CD4-positive, alpha-beta T cell treated with Interleukin-17A for 4 hours (primary cell): ENCODE results near the gene STT3B.

Source experiments
- DNase-seq: peaks from one replicate; pipeline ENCODE4 v3.0.0-alpha.2; 2020; ENCODE audit warnings: mixed read lengths

STT3B gene

GRCh38 chr3:31610700-31611275 is 78.1 kb downstream of the STT3B start:
- no peak for DNase-seq

GRCh38 chr3:31613177-31613576 is 80.5 kb downstream of the STT3B start:
- no peak for DNase-seq

GRCh38 chr3:31613654-31614053 is 80.9 kb downstream of the STT3B start:
- no peak for DNase-seq

- no peak for DNase-seq
Observed at GRCh38 chr3:31614162-31614921, 81.6 kb downstream of the STT3B start.

GRCh38 chr3:31615071-31615875 is 82.5 kb downstream of the STT3B start:
- no peak for DNase-seq

GRCh38 chr3:31616711-31617110 is 84.0 kb downstream of the STT3B start:
- no peak for DNase-seq

DNA sequence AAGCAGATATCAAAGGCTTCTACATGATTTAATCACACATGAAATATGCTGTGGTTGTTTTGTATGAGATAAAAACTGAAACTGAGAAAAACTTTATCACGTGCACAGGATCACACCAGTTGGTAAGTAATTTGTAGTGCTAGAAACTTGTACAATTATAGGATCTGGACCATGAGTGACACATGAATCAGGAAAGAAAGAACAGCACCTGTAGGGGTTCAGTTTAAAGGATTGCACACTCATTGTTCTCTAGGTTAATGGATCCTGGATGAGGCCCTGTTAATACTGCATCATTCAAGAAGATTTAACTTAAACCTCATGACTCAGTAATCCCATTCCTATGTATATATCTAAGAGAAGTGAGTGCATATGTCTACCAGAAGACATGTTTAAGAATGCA is 87.9 kb downstream of the STT3B start:
- DNase-seq = no peak

GRCh38 chr3:31621314-31621713 is 88.6 kb downstream of the STT3B start:
- no peak for DNase-seq

DNA sequence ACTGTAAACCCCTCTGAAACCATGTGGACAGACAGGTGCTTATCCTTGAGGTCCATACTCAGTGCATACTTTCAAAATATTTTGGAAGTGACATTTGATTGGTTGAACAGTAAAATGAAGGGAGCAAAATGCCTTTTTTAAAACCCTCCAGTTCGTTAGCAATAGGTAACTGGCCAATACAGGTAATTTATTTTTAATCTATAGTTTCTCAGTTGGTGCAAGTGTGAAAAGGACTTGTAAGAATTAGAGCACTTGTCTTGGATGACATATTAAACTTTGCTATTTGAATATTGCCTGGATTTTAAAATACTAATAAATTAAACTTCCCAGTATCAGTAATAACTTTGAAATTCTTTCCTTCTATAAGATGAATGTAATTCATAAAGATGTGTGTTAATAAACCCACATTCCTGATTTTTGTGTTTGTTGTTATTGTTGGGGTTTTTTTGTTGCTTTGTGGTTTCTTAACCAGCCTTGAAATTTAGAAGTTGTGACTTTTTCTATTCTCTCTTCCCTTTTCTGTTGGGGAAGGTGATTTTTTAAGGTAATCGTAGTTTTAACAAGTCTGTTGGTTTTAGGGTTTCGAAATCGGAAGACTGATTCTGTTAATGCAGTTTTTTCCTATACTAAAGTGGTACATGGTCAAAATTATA is 90.0 kb downstream of the STT3B start:
- no peak for DNase-seq

GRCh38 chr3:31624083-31624709 is 91.5 kb downstream of the STT3B start:
- no peak for DNase-seq

DNA sequence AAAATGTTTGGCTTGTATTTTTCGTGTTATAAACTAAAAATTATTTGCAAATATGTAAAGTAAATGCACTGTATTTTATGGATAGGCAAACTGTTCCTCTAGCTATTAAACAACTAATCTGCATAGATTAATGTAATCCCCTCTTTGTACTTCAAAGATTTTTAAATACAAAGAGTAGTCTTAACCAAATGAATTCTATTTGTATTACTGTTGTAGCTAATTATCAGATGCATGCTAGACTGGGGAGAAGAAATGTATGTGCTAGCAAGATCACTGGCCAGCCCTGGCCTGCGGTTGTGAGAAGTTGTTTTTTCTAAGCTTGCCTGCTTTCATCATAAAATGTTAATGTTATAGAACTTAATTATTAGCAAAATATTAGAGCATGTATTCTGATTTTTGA is 92.6 kb downstream of the STT3B start:
- DNase-seq = no peak

DNA sequence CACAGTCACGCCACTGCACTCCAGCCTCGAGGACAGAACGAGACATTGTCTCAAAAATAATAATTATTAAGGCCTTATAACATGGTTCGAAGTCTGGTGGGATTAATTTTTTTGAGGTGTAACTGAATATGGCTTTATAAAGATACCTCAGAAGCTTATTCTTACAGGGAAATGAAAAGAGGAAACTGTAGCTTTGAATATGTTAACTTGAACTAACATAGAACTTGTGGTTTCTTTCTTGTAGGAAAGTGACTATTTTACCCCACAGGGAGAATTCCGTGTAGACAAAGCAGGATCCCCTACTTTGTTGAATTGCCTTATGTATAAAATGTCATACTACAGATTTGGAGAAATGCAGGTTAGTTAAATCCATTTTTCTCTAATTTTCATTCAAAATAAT is 96.3 kb downstream of the STT3B start:
- DNase-seq = no peak

- DNase-seq = no peak
Observed at GRCh38 chr3:31634476-31634875, 101.8 kb downstream of the STT3B start.

GRCh38 chr3:31635545-31635944 is 102.8 kb downstream of the STT3B start:
- no peak for DNase-seq

- DNase-seq = no peak
Observed at GRCh38 chr3:31636049-31636448, 103.3 kb downstream of the STT3B start.

DNA sequence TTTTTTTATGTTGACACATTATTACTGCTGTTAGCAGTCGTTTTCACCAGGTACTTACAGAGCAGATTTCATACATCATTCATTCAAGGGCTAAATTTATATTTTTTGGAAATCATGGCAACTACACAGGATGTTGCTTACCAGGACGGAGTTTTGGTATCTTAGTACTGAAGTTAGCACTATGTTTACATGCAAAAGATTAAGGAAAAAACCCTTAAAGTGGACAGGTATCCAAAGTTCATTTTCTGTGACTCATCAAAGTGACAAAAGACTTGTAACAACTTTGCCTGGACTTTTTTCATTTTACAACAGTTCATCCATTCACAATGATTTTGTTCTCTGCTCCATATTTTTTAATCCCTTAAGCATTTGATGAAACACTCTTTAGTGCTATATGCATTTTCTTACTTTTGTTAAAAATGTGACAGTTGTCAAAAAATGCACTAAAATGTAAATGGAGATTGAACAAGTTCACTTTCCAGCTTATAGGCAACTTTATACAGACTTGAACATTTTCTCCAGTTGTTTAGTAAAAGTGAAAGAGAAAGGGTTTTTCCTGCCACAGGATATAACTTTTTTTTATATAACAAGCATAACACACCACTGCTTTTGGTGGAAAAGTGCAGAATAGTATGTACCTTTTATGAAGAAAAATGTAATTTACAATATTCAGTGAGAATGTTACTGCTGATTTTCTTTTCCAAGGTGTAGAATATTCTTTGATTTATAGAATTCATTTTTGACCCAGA is 104.1 kb downstream of the STT3B start:
- DNase-seq = no peak

DNA sequence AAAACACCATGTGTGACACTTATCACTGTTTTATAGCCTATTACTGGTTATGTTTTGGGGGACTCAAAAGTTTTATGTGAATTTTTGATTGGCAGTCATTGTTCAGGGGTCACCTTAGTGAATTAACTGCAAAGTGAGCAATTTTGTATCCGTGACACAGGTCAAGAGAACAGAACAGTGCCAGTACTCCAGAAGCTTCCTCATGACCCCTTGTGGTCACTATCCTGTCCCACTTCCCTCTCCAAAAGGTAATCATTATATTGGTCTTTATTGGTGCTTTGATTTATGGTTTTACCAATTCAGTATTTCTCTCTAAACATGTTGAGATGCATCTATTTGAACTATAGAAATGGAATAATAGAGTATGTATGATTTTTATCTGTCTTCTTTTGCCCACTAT is 107.1 kb downstream of the STT3B start:
- DNase-seq = no peak

DNA sequence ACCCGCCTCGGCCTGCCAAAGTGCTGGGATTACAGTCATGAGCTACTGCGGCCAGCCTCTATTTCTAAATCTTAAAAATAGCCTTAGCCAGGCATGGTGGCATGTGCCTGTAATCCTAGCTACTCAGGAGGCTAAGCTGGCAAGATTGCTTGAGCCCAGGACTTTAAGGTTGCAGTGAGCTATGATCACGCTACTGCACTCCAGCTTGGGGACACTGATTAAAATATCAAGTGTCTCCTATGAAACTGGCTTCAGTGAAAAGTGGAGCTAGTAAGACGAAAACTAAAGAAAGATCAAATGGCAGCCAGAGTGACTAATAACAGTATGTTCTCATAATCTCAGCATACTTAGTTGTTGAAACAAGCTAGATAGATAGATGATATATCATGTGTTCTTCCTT is 112.5 kb downstream of the STT3B start:
- DNase-seq = no peak

DNA sequence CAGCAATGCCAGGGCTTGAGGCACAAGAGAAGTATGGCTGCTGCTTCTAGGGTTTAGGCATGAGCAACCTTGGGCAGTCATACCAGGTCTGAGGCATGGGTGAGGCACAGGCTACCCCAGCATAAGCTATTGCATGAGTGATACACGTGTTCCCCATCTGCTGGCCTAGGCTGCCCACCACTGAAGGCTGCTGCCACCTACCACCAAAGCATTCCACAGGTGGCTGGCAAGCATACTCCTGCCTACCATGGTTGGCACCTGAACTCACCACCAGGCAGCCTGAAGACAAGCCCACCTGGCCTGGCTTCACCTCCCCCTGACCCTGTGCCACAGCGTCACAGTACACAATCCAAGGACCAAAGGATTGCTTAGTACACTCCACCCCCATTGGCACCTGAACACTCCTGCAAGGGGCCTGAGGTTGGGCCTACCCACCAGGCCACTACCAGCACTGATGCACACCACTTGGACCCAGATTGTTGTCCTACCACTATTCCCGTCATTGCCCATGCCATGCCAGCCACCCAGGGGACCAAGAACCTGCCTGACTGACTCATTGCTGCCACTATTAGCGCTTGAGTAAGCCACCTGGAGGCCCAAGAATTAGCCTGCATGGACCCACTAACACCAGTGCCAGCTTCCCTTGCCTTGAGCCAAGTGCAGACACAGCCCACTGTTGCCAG is 115.7 kb downstream of the STT3B start:
- DNase-seq = no peak

DNA sequence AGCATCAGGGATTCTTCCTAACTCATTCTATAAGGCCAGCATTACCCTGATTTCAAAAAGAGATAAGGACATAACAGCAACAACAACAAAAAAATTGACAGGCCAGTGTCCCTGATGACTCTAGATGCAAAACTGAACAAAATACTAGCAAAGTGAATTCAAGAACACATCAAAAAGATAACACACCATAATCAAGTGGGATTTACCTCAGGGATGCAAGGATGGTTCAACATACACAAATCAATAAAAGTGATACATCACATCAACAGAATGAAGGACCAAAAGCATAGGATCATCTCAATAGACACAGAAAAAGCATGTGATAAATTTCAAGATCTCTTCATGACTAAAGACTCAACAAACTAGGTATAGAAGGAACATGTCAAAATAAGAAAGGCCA is 119.6 kb downstream of the STT3B start:
- no peak for DNase-seq

DNA sequence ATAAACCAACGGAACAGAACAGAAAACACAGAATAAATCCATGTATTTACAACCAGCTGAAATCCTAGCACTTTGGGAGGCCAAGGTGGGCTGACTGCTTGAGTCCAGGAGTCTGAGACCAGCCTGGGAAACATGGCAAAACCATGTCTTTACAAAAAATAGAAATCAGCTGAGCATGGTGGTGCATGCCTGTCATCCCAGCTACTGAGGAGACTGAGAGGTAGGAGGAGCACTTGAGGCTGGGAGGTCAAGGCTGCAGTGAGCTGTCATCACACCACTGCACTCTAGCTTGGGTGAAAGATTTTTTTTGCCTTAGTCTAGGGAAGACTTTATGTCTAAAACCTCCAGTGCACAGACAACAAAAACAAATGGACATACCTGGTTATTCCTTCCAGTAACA is 120.7 kb downstream of the STT3B start:
- no peak for DNase-seq

DNA sequence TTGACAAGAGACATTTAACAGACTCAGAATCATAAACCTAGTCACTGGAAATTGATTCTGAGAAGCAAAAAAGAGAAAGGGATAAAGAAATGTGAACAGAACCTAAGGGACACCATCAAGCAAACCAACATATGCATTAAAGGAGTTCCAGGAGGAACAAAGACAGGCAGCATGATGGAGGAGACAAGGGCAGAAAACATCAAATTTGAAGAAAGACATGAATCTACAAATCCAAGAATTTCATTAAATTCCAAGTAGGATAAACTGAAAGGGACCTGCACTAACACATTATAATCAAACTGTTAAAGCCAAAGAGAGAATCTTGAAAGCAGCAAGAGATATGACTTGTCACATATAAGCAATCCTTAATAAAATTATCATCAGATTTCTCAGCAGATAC is 122.3 kb downstream of the STT3B start:
- no peak for DNase-seq
